Smooth muscle cell (in vitro differentiated cells): ENCODE measurements around the gene DEFB108B. TPM values are rescaled to one million over a fixed set of nuclear protein-coding genes. Genes with fewer than 3 reads are reported as not detected.
"Not testable (repeated sequence)": the region's sequence is repeated elsewhere in the genome, so short reads cannot be mapped to it uniquely, and the experiment has no call there.

Experiments
- DNase-seq: peaks from one replicate; lab custom pipeline; 2025; ENCODE audit not compliant: unreplicated experiment; lab: John Stamatoyannopoulos, UW
- H2AFZ ChIP-seq: fragments of 200-600 bp; sonication (generic); 2 replicates; pipeline ENCODE4 v1.6.0; 2016; ENCODE audit warnings: antibody characterized with exemption, low read depth, mild to moderate bottlenecking
- H3F3A ChIP-seq: fragments of 200-600 bp; sonication (generic); 2 replicates; pipeline ENCODE4 v1.6.0; 2017; ENCODE audit warnings: antibody characterized with exemption, low read depth
- H3K27ac ChIP-seq: fragments of 200-600 bp; sonication (generic); 2 replicates; pipeline ENCODE4 v1.5.1; 2016; ENCODE audit warnings: low read depth, mild to moderate bottlenecking
- H3K27me3 ChIP-seq: fragments of 200-600 bp; sonication (generic); 2 replicates; pipeline ENCODE4 v1.6.1; 2016; ENCODE audit warnings: low read depth, mild to moderate bottlenecking
- H3K36me3 ChIP-seq: fragments of 200-600 bp; sonication (generic); 2 replicates; pipeline ENCODE4 v1.5.1; 2016; ENCODE audit warnings: low read depth
- H3K4me1 ChIP-seq: fragments of 200-600 bp; sonication (generic); 2 replicates; pipeline ENCODE4 v1.5.1; 2016; ENCODE audit warnings: low read depth
- H3K4me2 ChIP-seq: fragments of 200-600 bp; sonication (generic); 2 replicates; pipeline ENCODE4 v1.6.0; 2016; ENCODE audit warnings: mild to moderate bottlenecking
- H3K4me3 ChIP-seq: fragments of 200-600 bp; sonication (generic); 2 replicates; pipeline ENCODE4 v1.5.1; 2016; ENCODE audit warnings: mild to moderate bottlenecking
- H3K79me2 ChIP-seq: fragments of 200-600 bp; sonication (generic); 2 replicates; pipeline ENCODE4 v1.6.0; 2016; ENCODE audit warnings: low read depth, mild to moderate bottlenecking
- H3K9ac ChIP-seq: fragments of 200-600 bp; sonication (generic); 2 replicates; pipeline ENCODE4 v1.6.0; 2016; ENCODE audit warnings: low read depth
- H3K9me3 ChIP-seq: fragments of 200-600 bp; sonication (generic); replicated peaks from 2 replicates; pipeline ENCODE4 v1.5.1; 2016; ENCODE audit warnings: low read depth
- H4K20me1 ChIP-seq: fragments of 200-600 bp; sonication (generic); 2 replicates; pipeline ENCODE4 v1.6.0; 2016; ENCODE audit warnings: low read depth
- WGBS: methylation state at CpG from one replicate; pipeline ENCODE4 v1.1.7; 2016; ENCODE audit warnings: low lambda C conversion rate; 5-methylcytosine and 5-hydroxymethylcytosine counted together
- polyA plus RNA-seq: library from polyadenylated mRNA; unstranded; fragments of >200 nt; fragmentation: Nextera tagmentation; extraction: Ambion mirVana; gene quantifications from 2 replicates; pipeline ENCODE4 v1.2.1, GENCODE V29; 2016
- small RNA-seq: library from RNA; depleted of rRNA; stranded (forward); fragments of <200 nt; gene quantifications from one replicate; pipeline ENCODE3, GENCODE V24; 2014
- total RNA-seq: library from RNA; depleted of rRNA; stranded (reverse); fragments of >200 nt; gene quantifications from 2 replicates; pipeline ENCODE4 v1.2.3, GENCODE V29; 2014

DEFB108B gene
- total and polyA plus RNA-seq, 2 experiments from 2014 or later: not detected

- H3K9me3 ChIP-seq, H3K4me1 ChIP-seq, H3K9ac ChIP-seq, H4K20me1 ChIP-seq, H3F3A ChIP-seq, DNase-seq, H3K79me2 ChIP-seq, H3K27ac ChIP-seq, H2AFZ ChIP-seq, H3K4me3 ChIP-seq, H3K27me3 ChIP-seq, H3K4me2 ChIP-seq, H3K36me3 ChIP-seq: not testable (repeated sequence)
Observed at GRCh38 chr11:71870661-71871060, 37.7 kb downstream of the DEFB108B start.

DNA sequence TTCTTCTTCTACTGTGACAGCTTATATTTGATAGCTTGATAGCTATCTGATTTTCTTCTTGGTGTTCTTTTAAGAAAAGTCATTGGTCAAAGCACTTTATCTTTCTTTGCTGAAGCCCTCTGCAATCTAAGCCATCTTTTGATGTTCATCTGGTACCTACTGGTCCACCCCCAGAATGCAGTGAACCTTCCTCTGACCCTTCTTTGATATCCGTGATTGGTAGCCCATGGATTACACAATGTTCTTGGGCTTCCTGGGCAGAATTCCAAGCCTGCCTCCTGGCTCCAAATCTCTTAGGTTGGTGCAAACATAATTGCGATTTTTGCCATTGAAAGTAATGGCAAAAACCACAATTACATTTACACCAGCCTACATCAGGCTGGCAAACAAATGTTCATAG, 43.3 kb downstream of the DEFB108B start:
- 91% methylated on average over 2 of the region's 2 CpGs for WGBS
- not testable (repeated sequence) for H3K4me2 ChIP-seq

DNA sequence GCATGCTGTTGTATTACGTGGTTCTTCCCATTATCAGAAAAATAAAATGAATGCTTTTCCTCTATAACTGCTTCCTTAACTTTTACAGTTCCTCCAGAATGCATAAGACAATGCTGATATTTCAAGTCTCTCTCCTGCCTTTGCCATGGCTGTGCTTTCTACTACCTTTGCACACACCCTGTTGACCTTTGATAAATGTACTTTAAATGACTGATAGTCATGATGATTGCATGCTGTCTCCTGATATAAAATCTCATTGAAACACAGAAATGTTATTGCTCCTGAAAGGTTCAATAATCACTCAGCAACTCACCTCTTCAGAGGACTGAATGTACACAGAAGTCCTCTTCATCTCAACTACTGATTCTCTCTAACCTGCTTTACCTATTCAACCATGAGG, 45.1 kb downstream of the DEFB108B start, which contains the start of gene DEFB131B:
Gene DEFB131B, plus strand, starts transcription at position 395 of the 400 bp plus-strand sequence. Its CDS starts 0 bp downstream, at position 395.
- not testable (repeated sequence) for H3K4me2 ChIP-seq, H3K9me3 ChIP-seq, H4K20me1 ChIP-seq, H3K79me2 ChIP-seq, H3K4me1 ChIP-seq, H3K27ac ChIP-seq, H3K4me3 ChIP-seq, H3F3A ChIP-seq, H3K9ac ChIP-seq, DNase-seq, H3K36me3 ChIP-seq, H2AFZ ChIP-seq, H3K27me3 ChIP-seq
- 100% methylated on average over 1 of the region's 1 CpG for WGBS

More for the DNA sequence above, 43.3 kb downstream of the DEFB108B start:
- H3K9ac ChIP-seq, H3K27me3 ChIP-seq, H3K4me1 ChIP-seq, H3K79me2 ChIP-seq, H3K27ac ChIP-seq, H3F3A ChIP-seq, H2AFZ ChIP-seq, H4K20me1 ChIP-seq, H3K36me3 ChIP-seq, H3K9me3 ChIP-seq, DNase-seq, H3K4me3 ChIP-seq: not testable (repeated sequence)

DNA sequence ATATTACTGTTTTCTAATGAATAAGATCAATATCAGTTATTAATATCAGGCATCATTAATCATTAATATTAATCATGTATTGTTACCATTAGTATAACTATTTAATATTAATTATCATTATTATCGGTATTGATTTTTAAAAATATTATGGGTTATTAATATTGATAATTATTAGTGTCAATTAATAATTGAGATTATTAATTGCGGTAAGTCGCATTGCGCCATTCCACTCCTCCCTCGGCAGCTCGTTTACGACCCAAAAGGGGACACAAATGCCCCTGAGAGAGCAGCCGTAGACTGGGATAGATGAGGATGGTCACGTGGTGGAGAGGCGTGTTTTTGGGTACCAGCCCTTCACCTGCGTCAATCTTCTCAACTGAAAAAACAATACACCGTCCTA, 52.8 kb downstream of the DEFB108B start:
- H2AFZ ChIP-seq, H3K4me2 ChIP-seq, H3K4me3 ChIP-seq, H3K27ac ChIP-seq, DNase-seq, H3K9ac ChIP-seq, H3K36me3 ChIP-seq, H3K79me2 ChIP-seq, H3K9me3 ChIP-seq, H4K20me1 ChIP-seq, H3K4me1 ChIP-seq, H3K27me3 ChIP-seq, H3F3A ChIP-seq: not testable (repeated sequence)
- WGBS: 97% methylated on average over 12 of the region's 12 CpGs

Small RNA genes within 50 kb of the gene (small RNA-seq; reads per million reads assigned to genes)
- not detected for gene RNA5SP342

Other genes with a start within 250 kb of the DEFB108B start
- not detected in 2 replicates for gene DEFB131B, start 45.3 kb downstream of the DEFB108B start, total RNA-seq
- gene DEFB131B, start 45.3 kb downstream of the DEFB108B start, polyA plus RNA-seq: not detected in 2 replicates
- gene XNDC1N, start 95.4 kb downstream of the DEFB108B start, total RNA-seq: 1.1 and 7.1 TPM in 2 replicates
- 1.4 and 1.9 TPM in 2 replicates for gene XNDC1N, start 95.4 kb downstream of the DEFB108B start, polyA plus RNA-seq
- 35.3 and 49.5 TPM in 2 replicates for gene RNF121, start 95.8 kb downstream of the DEFB108B start, total RNA-seq
- 34.4 and 34.9 TPM in 2 replicates for gene RNF121, start 95.8 kb downstream of the DEFB108B start, polyA plus RNA-seq
- 4.5 and 10.5 TPM in 2 replicates for gene IL18BP, start 165.7 kb downstream of the DEFB108B start, total RNA-seq
- gene IL18BP, start 165.7 kb downstream of the DEFB108B start, polyA plus RNA-seq: 0.55 and 4.6 TPM in 2 replicates
- 79.4 and 107 TPM in 2 replicates for gene NUMA1, start 247.3 kb downstream of the DEFB108B start, total RNA-seq
- 72.4 and 92.1 TPM in 2 replicates for gene NUMA1, start 247.3 kb downstream of the DEFB108B start, polyA plus RNA-seq
- 1.1 and 3.4 TPM in 2 replicates for gene LRRC51, start 247.7 kb downstream of the DEFB108B start, total RNA-seq
- gene LRRC51, start 247.7 kb downstream of the DEFB108B start, polyA plus RNA-seq: 6.1 and 7.1 TPM in 2 replicates